H9 (cell line): ENCODE data around the gene GSN. TPM values are rescaled to one million over a fixed set of nuclear protein-coding genes. Genes with fewer than 3 reads are reported as not detected.

Experiments used
- DNase-seq: peaks from one replicate; pipeline ENCODE4 v3.0.0-alpha.2; 2017
- H2AFZ ChIP-seq: one replicate; pipeline ENCODE4 v1.6.1; 2013; ENCODE audit warnings: mild to moderate bottlenecking, low read length, control low read depth, moderate library complexity
- H2AK5ac ChIP-seq: 2 replicates; pipeline ENCODE4 v1.6.1; 2013; ENCODE audit warnings: low read length, control low read depth, mixed read lengths; ENCODE audit not compliant: insufficient read length
- H2BK120ac ChIP-seq: one replicate; pipeline ENCODE4 v1.6.1; 2013; ENCODE audit warnings: low read depth, mild to moderate bottlenecking, low read length, control low read depth, inconsistent platforms; ENCODE audit not compliant: poor library complexity, severe bottlenecking
- H2BK12ac ChIP-seq: 2 replicates; pipeline ENCODE4 v1.6.1; 2013; ENCODE audit warnings: low read length, control low read depth, mixed read lengths, low read depth; ENCODE audit not compliant: insufficient read length
- H2BK15ac ChIP-seq: 2 replicates; pipeline ENCODE4 v1.6.1; 2013; ENCODE audit warnings: low read depth, low read length, control low read depth
- H2BK20ac ChIP-seq: one replicate; pipeline ENCODE4 v1.6.1; 2013; ENCODE audit warnings: low read depth, mild to moderate bottlenecking, low read length, control low read depth, inconsistent platforms; ENCODE audit not compliant: poor library complexity, severe bottlenecking
- H2BK5ac ChIP-seq: 2 replicates; pipeline ENCODE4 v1.6.1; 2013; ENCODE audit warnings: low read length, control low read depth, mixed read lengths; ENCODE audit not compliant: insufficient read length
- H3K14ac ChIP-seq: 2 replicates; pipeline ENCODE4 v1.6.1; 2013; ENCODE audit warnings: low read length, control low read depth; ENCODE audit not compliant: insufficient read depth
- H3K18ac ChIP-seq: 2 replicates; pipeline ENCODE4 v1.6.1; 2013; ENCODE audit warnings: low read depth, mild to moderate bottlenecking, mixed read lengths, low read length, control low read depth; ENCODE audit not compliant: insufficient read length
- H3K23ac ChIP-seq: 2 replicates; pipeline ENCODE4 v1.6.1; 2013; ENCODE audit warnings: low read length, control low read depth, mixed read lengths, low read depth; ENCODE audit not compliant: insufficient read length
- H3K23me2 ChIP-seq: 2 replicates; pipeline ENCODE4 v1.6.1; 2013; ENCODE audit warnings: low read depth, mild to moderate bottlenecking, mixed read lengths, low read length, control low read depth; ENCODE audit not compliant: insufficient read length, poor library complexity, severe bottlenecking
- H3K27ac ChIP-seq: 2 replicates; pipeline ENCODE4 v1.5.1; 2013; ENCODE audit warnings: low read length, control low read depth, mixed read lengths, low read depth; ENCODE audit not compliant: insufficient read length
- H3K27me3 ChIP-seq: 2 replicates; pipeline ENCODE4 v1.6.1; 2013; ENCODE audit warnings: low read length, control low read depth, inconsistent platforms; ENCODE audit not compliant: insufficient read depth
- H3K4ac ChIP-seq: 2 replicates; pipeline ENCODE4 v1.6.1; 2013; ENCODE audit warnings: low read depth, mild to moderate bottlenecking, control low read depth, inconsistent platforms, low read length, moderate library complexity
- H3K4me1 ChIP-seq: 2 replicates; pipeline ENCODE4 v1.6.1; 2013; ENCODE audit warnings: low read length, control low read depth, inconsistent platforms; ENCODE audit not compliant: insufficient read depth
- H3K4me2 ChIP-seq: 2 replicates; pipeline ENCODE4 v1.6.1; 2013; ENCODE audit warnings: low read length, control low read depth, mixed read lengths; ENCODE audit not compliant: insufficient read length, insufficient read depth
- H3K56ac ChIP-seq: 2 replicates; pipeline ENCODE4 v1.6.1; 2013; ENCODE audit warnings: low read depth, mild to moderate bottlenecking, mixed read lengths, low read length, control low read depth; ENCODE audit not compliant: insufficient read length
- H3K79me1 ChIP-seq: 2 replicates; pipeline ENCODE4 v1.6.1; 2013; ENCODE audit warnings: low read depth, mild to moderate bottlenecking, moderate library complexity, low read length, control low read depth, inconsistent platforms; ENCODE audit not compliant: insufficient read depth, poor library complexity, severe bottlenecking
- H3K79me2 ChIP-seq: 2 replicates; pipeline ENCODE4 v1.6.1; 2013; ENCODE audit warnings: low read length, control low read depth, inconsistent platforms; ENCODE audit not compliant: insufficient read depth
- H3K9ac ChIP-seq: 2 replicates; pipeline ENCODE4 v1.6.1; 2013; ENCODE audit warnings: low read length, control low read depth, mixed read lengths; ENCODE audit not compliant: insufficient read length; ENCODE audit errors: extremely low read depth
- H3K9me3 ChIP-seq: one replicate; pipeline ENCODE4 v1.6.1; 2013; ENCODE audit warnings: low read depth, low read length, inconsistent platforms; ENCODE audit not compliant: control insufficient read depth
- H3T11ph ChIP-seq: one replicate; pipeline ENCODE4 v1.6.1; 2013; ENCODE audit warnings: mild to moderate bottlenecking, low read length, control low read depth, inconsistent platforms
- H4K20me1 ChIP-seq: one replicate; pipeline ENCODE4 v1.6.1; 2013; ENCODE audit not compliant: control insufficient read depth, insufficient read length, insufficient read depth
- H4K5ac ChIP-seq: 2 replicates; pipeline ENCODE4 v1.6.1; 2013; ENCODE audit warnings: low read depth, mild to moderate bottlenecking, mixed read lengths, low read length, control low read depth; ENCODE audit not compliant: insufficient read length
- H4K8ac ChIP-seq: replicated peaks from 2 replicates; pipeline ENCODE4 v1.6.1; 2013; ENCODE audit warnings: low read length, control low read depth, mixed read lengths, low read depth; ENCODE audit not compliant: insufficient read length
- H4K91ac ChIP-seq: 2 replicates; pipeline ENCODE4 v1.6.1; 2013; ENCODE audit warnings: low read depth, mild to moderate bottlenecking, moderate library complexity, mixed read lengths, low read length, control low read depth; ENCODE audit not compliant: insufficient read length
- H3K27ac Mint-ChIP-seq, 3 experiments: 2 replicates in 2 of 3; 3 replicates in 1 of 3; pipeline ENCODE4 v1.8.0; 2020 to 2021; ENCODE audit warnings: mixed read lengths in 3 of 3, mild to moderate bottlenecking in 1 of 3, moderate library complexity in 1 of 3
- H3K27me3 Mint-ChIP-seq: 2 replicates; pipeline ENCODE4 v1.8.0; 2021; ENCODE audit warnings: low read depth, mild to moderate bottlenecking, moderate library complexity, mixed read lengths
- H3K36me3 Mint-ChIP-seq, 3 experiments: 2 replicates in 2 of 3; 3 replicates in 1 of 3; pipeline ENCODE4 v1.8.0; 2020 to 2021; ENCODE audit warnings: low read depth in 3 of 3, mixed read lengths in 3 of 3; ENCODE audit not compliant: insufficient read depth in 1 of 3
- H3K4me1 Mint-ChIP-seq, 2 experiments: 2 replicates each; pipeline ENCODE4 v1.8.0; 2020; ENCODE audit warnings: mixed read lengths in 2 of 2
- H3K4me3 Mint-ChIP-seq, 2 experiments: 2 replicates in 1 of 2; 3 replicates in 1 of 2; pipeline ENCODE4 v1.8.0; 2020 to 2021; ENCODE audit warnings: mild to moderate bottlenecking in 2 of 2, mixed read lengths in 2 of 2, moderate library complexity in 1 of 2
- H3K9me3 Mint-ChIP-seq, 2 experiments: 2 replicates in 1 of 2; 3 replicates in 1 of 2; pipeline ENCODE4 v1.8.0; 2020; ENCODE audit warnings: mild to moderate bottlenecking in 2 of 2, mixed read lengths in 2 of 2, moderate library complexity in 1 of 2
- WGBS: extraction: QIAGEN DNeasy Blood & Tissue Kit; methylation state at CpG from one replicate; pipeline ENCODE4 v1.1.7; 2013; ENCODE audit warnings: missing lambda C conversion rate, low lambda C conversion rate, mixed read lengths; ENCODE audit not compliant: insufficient read length; ENCODE audit errors: extremely low coverage; 5-methylcytosine and 5-hydroxymethylcytosine counted together
- total RNA-seq: library from RNA; stranded (reverse); gene quantifications from 2 replicates; pipeline ENCODE4 v1.2.1, GENCODE V29; 2021
- TF ChIP-seq, protein P1 (sequence below): fragments of 200-600 bp; sonication (generic); conservative IDR thresholded peaks from 3 replicates; pipeline ENCODE4 v1.8.0; 2021; ENCODE audit warnings: antibody characterized with exemption, mild to moderate bottlenecking

The GSN gene
- total RNA-seq, 1 experiment from 2014 or later = 14.9 TPM

GRCh38 chr9:121253821-121254501 is 14.0 kb upstream of the GSN start:
- Histone ChIP-seq H2AFZ (no peak overlapping the region), H4K8ac (no peak overlapping the region), H3K4me1 (peaks cover 7% of the 10 kb centered on the region), H2AK5ac (no peak overlapping the region), H3K4ac (no peak overlapping the region), H4K5ac (no peak overlapping the region), H3T11ph (no peak overlapping the region), H4K91ac (no peak overlapping the region), H3K23me2 (no peaks in the 10 kb centered on the region), H3K14ac (no peak overlapping the region), H3K4me2 (peak overlapping the region; percentile 0), H3K56ac (no peak overlapping the region), H3K23ac (no peak overlapping the region), H2BK20ac (no peak overlapping the region), H3K18ac (no peak overlapping the region), H3K79me2 (no peaks in the 10 kb centered on the region), H3K9me3 (no peaks in the 10 kb centered on the region), H4K20me1 (no peaks in the 10 kb centered on the region), H3K27ac (no peak overlapping the region), H3K27me3 (peaks cover 4% of the 10 kb centered on the region; the same call in 1 of the 2 replicates), H2BK120ac (no peak overlapping the region), H2BK15ac (no peak overlapping the region), H2BK5ac (no peak overlapping the region), H3K79me1 (no peaks in the 10 kb centered on the region), H3K9ac (no peak overlapping the region), H2BK12ac (no peak overlapping the region)
- H3K4me3 Mint-ChIP-seq = peak overlapping the region; percentile 8 to 46; a peak in 2 of 5 replicates
- peaks cover 12 to 13% of the 10 kb centered on the region in 2 experiments for H3K4me1 Mint-ChIP-seq
- no peak for DNase-seq
- H3K9me3 Mint-ChIP-seq = peaks cover 3% of the 10 kb centered on the region in 2 experiments; a peak in 3 of 5 replicates
- no peaks in the 10 kb centered on the region; a peak in 1 of 7 replicates for H3K36me3 Mint-ChIP-seq
- H3K27ac Mint-ChIP-seq = no peak overlapping the region; a peak in 1 of 7 replicates
- no CpG with 5 or more reads among the region's 6 CpGs for WGBS
- peaks cover 79% of the 10 kb centered on the region for H3K27me3 Mint-ChIP-seq
- TF ChIP-seq, protein P1, sequence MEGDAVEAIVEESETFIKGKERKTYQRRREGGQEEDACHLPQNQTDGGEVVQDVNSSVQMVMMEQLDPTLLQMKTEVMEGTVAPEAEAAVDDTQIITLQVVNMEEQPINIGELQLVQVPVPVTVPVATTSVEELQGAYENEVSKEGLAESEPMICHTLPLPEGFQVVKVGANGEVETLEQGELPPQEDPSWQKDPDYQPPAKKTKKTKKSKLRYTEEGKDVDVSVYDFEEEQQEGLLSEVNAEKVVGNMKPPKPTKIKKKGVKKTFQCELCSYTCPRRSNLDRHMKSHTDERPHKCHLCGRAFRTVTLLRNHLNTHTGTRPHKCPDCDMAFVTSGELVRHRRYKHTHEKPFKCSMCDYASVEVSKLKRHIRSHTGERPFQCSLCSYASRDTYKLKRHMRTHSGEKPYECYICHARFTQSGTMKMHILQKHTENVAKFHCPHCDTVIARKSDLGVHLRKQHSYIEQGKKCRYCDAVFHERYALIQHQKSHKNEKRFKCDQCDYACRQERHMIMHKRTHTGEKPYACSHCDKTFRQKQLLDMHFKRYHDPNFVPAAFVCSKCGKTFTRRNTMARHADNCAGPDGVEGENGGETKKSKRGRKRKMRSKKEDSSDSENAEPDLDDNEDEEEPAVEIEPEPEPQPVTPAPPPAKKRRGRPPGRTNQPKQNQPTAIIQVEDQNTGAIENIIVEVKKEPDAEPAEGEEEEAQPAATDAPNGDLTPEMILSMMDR = no peak
